ENCODE measurements around the gene MT1HL1.
"Not testable (repeated sequence)": the region's sequence is repeated elsewhere in the genome, so short reads cannot be mapped to it uniquely, and the experiment has no call there.

The MT1HL1 gene

DNA sequence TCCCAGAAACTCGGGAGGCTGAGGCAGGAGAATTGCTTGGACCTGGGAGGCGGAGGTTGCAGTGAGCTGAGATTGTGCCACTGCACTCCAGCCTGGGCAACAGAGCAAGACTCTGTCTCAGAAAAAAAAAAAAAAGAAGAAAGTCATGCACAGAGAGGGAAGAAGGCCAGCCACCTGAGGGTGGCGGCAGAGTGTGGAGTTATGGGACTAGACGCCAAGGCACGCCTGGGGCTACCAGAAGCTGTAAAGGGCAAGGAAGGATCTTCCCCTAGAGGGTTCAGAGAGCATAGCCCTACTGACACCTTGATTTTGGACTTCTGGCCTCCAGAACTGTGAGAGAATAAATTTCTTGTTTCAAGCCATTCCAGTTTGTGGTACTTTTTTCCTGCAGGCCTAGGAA, 30.2 kb downstream of the MT1HL1 start:
- not testable (repeated sequence) for DNase-seq

DNA sequence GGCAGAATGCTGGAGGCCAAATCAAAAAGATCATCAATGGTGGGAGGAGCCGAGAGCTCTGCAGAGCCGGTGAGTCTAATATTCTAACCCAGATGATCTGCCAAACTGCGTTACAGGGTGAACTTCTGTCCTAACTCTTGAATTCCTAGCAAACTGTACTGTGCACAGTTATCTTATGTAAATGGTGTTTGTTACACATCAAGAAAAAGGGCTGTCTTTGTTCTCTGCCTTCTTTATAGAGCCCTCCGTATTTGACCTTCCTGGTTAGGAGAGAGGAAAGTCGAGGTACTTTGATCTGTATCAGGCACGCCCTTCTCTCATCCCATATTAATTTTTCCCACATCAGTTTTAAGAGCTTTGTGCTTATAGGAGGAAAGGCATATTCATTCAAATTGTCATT, 37.6 kb downstream of the MT1HL1 start:
- DNase-seq = no peak

DNA sequence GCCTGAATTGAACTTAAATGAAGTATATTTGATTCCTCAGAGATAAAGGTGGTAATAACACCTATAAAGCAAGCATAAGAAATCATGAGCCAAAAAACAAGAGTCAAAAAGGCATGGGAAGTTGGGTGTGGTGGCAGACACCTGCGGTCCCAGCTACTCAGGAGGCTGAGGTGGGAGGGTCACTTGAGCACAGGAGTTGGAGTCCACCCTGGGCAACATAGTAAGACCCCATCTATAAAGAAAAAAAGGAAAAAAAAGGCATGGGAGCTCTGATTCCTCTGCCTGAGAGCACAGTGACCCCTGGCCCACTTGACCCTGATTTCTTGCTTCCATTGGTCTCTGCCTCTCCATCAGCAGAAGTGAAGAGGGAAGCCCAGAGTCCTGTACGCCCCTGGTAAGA, 40.3 kb downstream of the MT1HL1 start:
- DNase-seq = no peak

DNA sequence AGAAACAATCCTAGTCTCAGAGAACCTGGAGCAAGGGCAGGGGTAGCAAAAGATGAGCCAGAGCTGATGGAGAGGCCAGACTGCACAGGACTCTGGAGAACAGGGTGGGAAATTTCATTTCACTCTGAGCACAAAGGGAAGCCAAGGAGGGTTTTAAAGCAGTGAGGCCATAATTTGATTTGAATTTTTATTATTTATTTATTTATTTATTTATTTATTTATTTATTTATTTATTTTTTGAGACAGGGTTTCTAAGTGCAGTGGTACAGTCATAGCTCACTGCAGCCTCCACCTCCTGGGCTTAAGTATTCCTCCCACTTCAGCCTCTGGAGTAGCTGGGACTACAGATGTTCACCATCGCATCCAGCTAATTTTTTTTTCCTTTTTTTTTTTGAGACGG, 45.1 kb downstream of the MT1HL1 start:
- DNase-seq = no peak

DNA sequence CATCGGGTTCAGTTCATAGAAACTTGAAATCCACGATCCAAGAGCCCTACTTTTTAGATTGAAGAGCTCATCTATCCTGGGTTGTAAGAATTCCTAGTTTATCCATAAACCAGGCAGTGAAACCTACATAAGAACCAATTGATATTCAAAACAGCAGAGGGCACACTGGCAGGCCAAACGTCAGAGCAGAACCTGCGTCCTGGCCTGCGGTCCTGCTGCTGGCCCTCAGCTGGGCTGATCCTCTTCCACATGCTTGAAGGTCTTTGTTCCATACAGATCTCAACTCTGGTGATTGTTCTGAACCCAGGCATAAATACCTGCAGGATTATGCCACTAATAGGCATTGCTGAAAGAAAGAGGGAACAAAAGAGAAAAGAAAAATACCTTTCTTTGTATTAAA, 47.0 kb downstream of the MT1HL1 start:
- no peak for DNase-seq

Measured in stimulated activated naive CD4-positive, alpha-beta T cell (primary cell).